ENCODE data around the gene NUDT4B.
"Not testable (repeated sequence)": the region's sequence is repeated elsewhere in the genome, so short reads cannot be mapped to it uniquely, and the experiment has no call there.

DNA sequence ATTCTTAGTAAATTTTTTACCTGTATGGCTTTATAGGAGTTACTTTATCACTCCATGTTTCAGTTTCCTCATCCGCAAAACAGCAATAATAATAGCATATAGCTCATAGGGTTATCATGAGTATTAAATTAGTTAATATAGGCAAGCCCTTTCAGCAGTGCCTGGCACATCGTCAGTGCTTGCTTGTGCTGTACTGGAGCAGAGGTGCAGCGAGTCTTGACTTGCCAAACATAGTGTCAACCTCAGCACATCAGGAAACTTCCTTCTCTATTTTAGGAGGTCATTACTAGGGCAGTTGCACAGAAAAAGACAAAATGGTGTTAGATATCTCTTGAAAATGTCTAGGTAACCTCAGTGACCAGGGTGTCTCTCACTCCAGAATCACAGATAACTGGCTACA lies 33.1 kb upstream of the NUDT4B start:
- TF ChIP-seq, protein P1, sequence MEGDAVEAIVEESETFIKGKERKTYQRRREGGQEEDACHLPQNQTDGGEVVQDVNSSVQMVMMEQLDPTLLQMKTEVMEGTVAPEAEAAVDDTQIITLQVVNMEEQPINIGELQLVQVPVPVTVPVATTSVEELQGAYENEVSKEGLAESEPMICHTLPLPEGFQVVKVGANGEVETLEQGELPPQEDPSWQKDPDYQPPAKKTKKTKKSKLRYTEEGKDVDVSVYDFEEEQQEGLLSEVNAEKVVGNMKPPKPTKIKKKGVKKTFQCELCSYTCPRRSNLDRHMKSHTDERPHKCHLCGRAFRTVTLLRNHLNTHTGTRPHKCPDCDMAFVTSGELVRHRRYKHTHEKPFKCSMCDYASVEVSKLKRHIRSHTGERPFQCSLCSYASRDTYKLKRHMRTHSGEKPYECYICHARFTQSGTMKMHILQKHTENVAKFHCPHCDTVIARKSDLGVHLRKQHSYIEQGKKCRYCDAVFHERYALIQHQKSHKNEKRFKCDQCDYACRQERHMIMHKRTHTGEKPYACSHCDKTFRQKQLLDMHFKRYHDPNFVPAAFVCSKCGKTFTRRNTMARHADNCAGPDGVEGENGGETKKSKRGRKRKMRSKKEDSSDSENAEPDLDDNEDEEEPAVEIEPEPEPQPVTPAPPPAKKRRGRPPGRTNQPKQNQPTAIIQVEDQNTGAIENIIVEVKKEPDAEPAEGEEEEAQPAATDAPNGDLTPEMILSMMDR (conservative IDR thresholded peaks at IDR 0.05; ENCODE audit: low read length) = not testable (repeated sequence)
- not testable (repeated sequence) for TF ChIP-seq EZH2phosphoT487 (IDR thresholded peaks at IDR 0.05; ENCODE audit: borderline replicate concordance, low read depth, low read length)

Measured in OCI-LY7 (cell line).